Measurements from ENCODE around the gene LRP1B.

- TF ChIP-seq POLR2A (IDR thresholded peaks at IDR 0.05) (no peak), CTCF (IDR thresholded peaks at IDR 0.05) (no peak)
These were observed 421.1 kb downstream of the LRP1B start for GRCh38 chr2:141709756-141710155.
